Uterus (tissue), 4 donors: ENCODE data around the gene NT5C1A. TPM values are rescaled to one million over a fixed set of nuclear protein-coding genes. Genes with fewer than 3 reads are reported as not detected.

Experiments
- DNase-seq, 2 donors: peaks; one replicate each; pipeline ENCODE4 v3.0.0-alpha.2; 2019 to 2020
- H3K27ac ChIP-seq, 2 donors: fragments of 200-600 bp; sonication (generic); 1 replicate in 1 of 2; 2 replicates in 1 of 2; pipeline ENCODE4 v1.5.1; 2016 to 2018
- H3K27me3 ChIP-seq, 2 donors: fragments of 200-600 bp; sonication (generic); one replicate each; pipeline ENCODE4 v1.5.1; 2018 to 2019; ENCODE audit warnings: control low read depth in 1 of 2
- H3K36me3 ChIP-seq, 2 donors: fragments of 200-600 bp; sonication (generic); one replicate each; pipeline ENCODE4 v1.5.1; 2019; ENCODE audit warnings: control low read depth in 1 of 2
- H3K4me1 ChIP-seq, 2 donors: fragments of 200-600 bp; sonication (generic); one replicate each; pipeline ENCODE4 v1.5.1; 2018 to 2019; ENCODE audit warnings: control low read depth in 1 of 2
- H3K4me3 ChIP-seq, 2 donors: fragments of 200-600 bp; sonication (generic); 1 replicate in 1 of 2; 2 replicates in 1 of 2; pipeline ENCODE4 v1.5.1; 2018 to 2019; ENCODE audit warnings: mild to moderate bottlenecking in 1 of 2
- H3K9me3 ChIP-seq, 2 donors: fragments of 200-600 bp; sonication (generic); one replicate each; pipeline ENCODE4 v1.5.1; 2019; ENCODE audit warnings: control low read depth in 1 of 2
- POLR2A ChIP-seq, 2 donors: fragments of 450-650 bp; IDR thresholded peaks; one replicate each; pipeline ENCODE4 v1.6.1; 2016; ENCODE audit warnings: antibody characterized with exemption in 2 of 2, mild to moderate bottlenecking in 1 of 2, moderate library complexity in 1 of 2
- intact Hi-C: fragments of 100-400 bp; cut with DNase I; formaldehyde crosslinking; loops from one replicate; pipeline ENCODE4 v1.15.1; 2023; ENCODE audit warnings: low total_unique reads
- total RNA-seq, 4 donors: library from RNA; depleted of rRNA in 3 of 4; stranded (reverse); fragments of >200 nt in 3 of 4; gene quantifications; one replicate each; pipeline versions ENCODE4 v1.1.0 to v1.2.4, GENCODE V29; 2014 to 2023
- TF ChIP-seq, protein P1 (sequence below), 4 experiments: fragments of 200-600 bp in 2 of 4; fragments of 450-650 bp in 2 of 4; sonication (generic) in 2 of 4; IDR thresholded peaks; one replicate each; pipeline ENCODE4 v1.5.1; 2016 to 2019; ENCODE audit warnings: antibody characterized with exemption in 4 of 4, mild to moderate bottlenecking in 2 of 4, moderate library complexity in 1 of 4
- donor health status: DM: yes; HTN: yes; CAD: no.

NT5C1A gene
- total RNA-seq, 4 donors from 2014 or later = 1.1 to 1.8 TPM; not detected in 2

DNA sequence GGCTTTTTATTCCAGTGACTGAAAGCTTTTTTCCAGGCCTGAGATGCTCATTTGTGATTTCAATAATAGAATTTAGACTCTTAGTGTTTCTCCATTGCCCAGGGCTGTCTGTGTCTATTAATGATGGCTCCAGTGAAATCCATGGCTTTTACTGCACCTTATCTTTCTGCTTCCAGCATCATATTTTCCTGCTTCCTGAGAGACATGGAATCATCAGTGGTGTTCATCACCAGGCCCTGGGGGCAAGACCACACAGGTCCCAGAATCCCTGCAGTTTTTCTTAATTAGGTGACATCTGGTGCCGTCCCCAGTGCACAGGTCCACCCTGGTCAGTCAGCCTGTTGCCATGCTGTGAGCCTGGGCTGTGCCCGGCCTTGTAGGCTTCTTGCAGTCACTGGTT, 15.5 kb downstream of the NT5C1A start:
- DNase-seq = no peak
- intact Hi-C loops = no loop called here
- H3K9me3 ChIP-seq = no peaks in the 10 kb centered on the region

DNA sequence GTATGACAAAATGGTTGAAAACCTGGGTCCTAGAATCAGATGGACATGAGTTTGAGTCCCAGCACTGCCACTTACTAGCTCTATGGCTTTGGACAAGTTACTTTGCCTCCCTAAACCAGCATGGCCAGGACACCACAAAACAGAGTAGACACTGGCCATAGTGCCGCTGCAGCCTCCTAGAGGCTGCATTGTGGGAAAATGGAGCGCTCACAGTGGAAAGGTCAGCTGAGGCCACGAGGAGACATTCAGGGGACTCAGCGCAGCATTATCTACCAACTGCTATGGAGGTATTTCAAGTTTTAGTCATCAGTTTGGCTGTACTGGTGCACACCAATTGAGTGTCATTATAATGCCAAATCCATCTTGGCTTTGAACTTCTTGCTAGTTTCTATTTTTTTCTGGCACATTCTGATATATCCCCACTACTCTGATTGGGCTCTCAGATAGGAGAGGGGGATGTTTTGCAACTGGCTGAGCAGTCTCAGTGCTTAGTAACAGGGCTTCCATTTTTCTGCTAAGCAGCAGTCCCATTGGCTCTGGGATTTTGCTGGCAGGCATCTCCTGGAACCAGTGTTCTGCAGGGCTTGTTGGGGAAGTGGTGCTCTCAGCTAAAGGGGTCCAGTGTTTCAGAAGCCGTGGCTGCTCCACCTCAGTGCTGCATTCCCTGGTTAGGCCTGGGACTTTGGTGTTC, 16.2 kb downstream of the NT5C1A start:
- no peaks in the 10 kb centered on the region for H3K36me3 ChIP-seq
- no peak for DNase-seq
- intact Hi-C loops = no loop called here
- no peaks in the 10 kb centered on the region for H3K9me3 ChIP-seq
- no peak overlapping the region for H3K27ac ChIP-seq
- no peaks in the 10 kb centered on the region for H3K27me3 ChIP-seq
- no peak for TF ChIP-seq POLR2A (IDR thresholded peaks at IDR 0.05)
- TF ChIP-seq, protein P1, sequence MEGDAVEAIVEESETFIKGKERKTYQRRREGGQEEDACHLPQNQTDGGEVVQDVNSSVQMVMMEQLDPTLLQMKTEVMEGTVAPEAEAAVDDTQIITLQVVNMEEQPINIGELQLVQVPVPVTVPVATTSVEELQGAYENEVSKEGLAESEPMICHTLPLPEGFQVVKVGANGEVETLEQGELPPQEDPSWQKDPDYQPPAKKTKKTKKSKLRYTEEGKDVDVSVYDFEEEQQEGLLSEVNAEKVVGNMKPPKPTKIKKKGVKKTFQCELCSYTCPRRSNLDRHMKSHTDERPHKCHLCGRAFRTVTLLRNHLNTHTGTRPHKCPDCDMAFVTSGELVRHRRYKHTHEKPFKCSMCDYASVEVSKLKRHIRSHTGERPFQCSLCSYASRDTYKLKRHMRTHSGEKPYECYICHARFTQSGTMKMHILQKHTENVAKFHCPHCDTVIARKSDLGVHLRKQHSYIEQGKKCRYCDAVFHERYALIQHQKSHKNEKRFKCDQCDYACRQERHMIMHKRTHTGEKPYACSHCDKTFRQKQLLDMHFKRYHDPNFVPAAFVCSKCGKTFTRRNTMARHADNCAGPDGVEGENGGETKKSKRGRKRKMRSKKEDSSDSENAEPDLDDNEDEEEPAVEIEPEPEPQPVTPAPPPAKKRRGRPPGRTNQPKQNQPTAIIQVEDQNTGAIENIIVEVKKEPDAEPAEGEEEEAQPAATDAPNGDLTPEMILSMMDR (IDR thresholded peaks at IDR 0.05) = no peak
- H3K4me3 ChIP-seq = no peak overlapping the region
- H3K4me1 ChIP-seq = no peaks in the 10 kb centered on the region

More for the DNA sequence above, 15.5 kb downstream of the NT5C1A start:
- TF ChIP-seq, protein P1 (IDR thresholded peaks at IDR 0.05) = no peak
- TF ChIP-seq POLR2A (IDR thresholded peaks at IDR 0.05) = no peak
- Histone ChIP-seq H3K27ac (no peak overlapping the region), H3K36me3 (no peaks in the 10 kb centered on the region), H3K4me3 (no peak overlapping the region), H3K4me1 (no peaks in the 10 kb centered on the region), H3K27me3 (no peaks in the 10 kb centered on the region)

DNA sequence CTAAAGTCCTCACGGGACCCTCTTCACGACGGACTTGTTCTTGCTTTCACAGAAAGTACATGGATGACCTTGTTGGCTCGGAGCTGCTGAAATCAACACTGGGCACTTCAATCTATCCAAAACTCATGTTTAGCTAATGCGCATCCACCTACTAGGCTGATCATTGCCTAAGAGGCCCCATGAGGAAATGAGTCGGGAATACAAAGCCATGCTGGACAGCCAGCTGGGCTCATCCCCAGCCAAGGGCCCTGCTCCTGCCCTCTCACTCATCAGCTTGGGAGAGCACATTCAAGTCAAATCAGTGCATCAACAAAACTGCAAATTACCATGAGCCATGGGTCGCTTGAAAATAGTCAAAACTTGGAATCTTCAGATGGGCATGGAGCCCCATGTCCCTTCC, 17.6 kb downstream of the NT5C1A start:
- Histone ChIP-seq H3K9me3 (no peaks in the 10 kb centered on the region), H3K36me3 (no peaks in the 10 kb centered on the region), H3K27me3 (no peaks in the 10 kb centered on the region), H3K4me3 (no peak overlapping the region), H3K4me1 (no peaks in the 10 kb centered on the region), H3K27ac (no peak overlapping the region)
- DNase-seq = no peak
- TF ChIP-seq, protein P1 (IDR thresholded peaks at IDR 0.05) = no peak
- TF ChIP-seq POLR2A (IDR thresholded peaks at IDR 0.05) = no peak
- intact Hi-C loops = loop anchor here (5.0 kb wide), 1 partner anchor 47 kb away; no protein-coding TSS in a partner anchor

DNA sequence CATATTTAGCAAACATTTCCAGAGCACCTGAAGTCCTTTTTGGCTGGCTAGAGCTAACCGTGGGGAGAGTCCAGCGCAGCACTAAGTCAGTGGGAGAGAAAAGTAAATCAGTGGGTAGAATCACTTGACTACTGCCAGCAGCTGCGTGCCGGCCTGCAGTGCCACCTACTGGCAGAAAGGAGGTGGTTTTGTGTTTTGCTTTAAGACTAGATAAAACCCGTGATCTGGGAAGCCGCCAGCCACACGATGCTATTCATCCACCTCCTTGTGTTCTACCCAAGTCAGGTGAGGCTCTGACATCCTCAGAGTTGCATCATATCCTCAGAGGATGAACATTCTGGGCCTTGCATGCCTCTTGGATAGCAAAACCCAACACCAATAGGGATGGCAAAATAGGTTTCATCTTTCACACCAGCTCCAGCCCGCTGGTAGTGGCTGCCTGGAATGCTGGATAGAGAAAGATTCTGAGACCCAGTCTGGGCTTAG, 18.3 kb downstream of the NT5C1A start:
- Histone ChIP-seq H3K27ac (peak overlapping the region in 1 of 2 donors; percentile 38), H3K36me3 (no peaks in the 10 kb centered on the region), H3K9me3 (no peaks in the 10 kb centered on the region), H3K27me3 (no peaks in the 10 kb centered on the region), H3K4me3 (no peak overlapping the region), H3K4me1 (no peaks in the 10 kb centered on the region)
- DNase-seq = peak; percentile 86 to 88
- intact Hi-C loops = loop anchor here (5.0 kb wide), 1 partner anchor 46 kb away; no protein-coding TSS in a partner anchor
- TF ChIP-seq, protein P1 (IDR thresholded peaks at IDR 0.05) = peak; percentile 90 to 97 (median 94)
- TF ChIP-seq POLR2A (IDR thresholded peaks at IDR 0.05) = no peak

DNA sequence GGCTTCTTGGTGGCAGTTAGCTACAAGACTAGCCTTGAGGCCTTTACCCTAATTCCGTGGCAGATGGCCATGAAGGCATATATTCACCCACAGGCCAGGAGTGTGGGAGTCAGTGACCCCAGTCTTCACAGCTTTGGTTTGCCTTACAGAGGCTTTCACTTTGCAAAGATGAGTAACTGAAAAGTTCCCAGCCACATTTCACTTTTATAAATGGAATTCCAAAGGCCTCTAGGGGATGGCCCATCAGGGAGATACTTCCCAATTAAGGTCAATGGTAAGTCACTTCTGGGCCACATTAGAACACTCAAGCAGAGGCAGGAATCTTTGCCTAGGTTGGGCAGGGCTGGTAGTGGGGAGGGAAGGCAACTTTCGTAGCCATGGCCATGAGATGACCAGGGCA, 19.4 kb downstream of the NT5C1A start:
- Histone ChIP-seq H3K27ac (peak overlapping the region; percentile 38 to 46), H3K4me1 (peaks cover 0 to 7% of the 10 kb centered on the region in 2 donors), H3K4me3 (no peak overlapping the region), H3K9me3 (no peaks in the 10 kb centered on the region), H3K36me3 (no peaks in the 10 kb centered on the region), H3K27me3 (no peaks in the 10 kb centered on the region)
- no peak for TF ChIP-seq POLR2A (IDR thresholded peaks at IDR 0.05)
- TF ChIP-seq, protein P1 (IDR thresholded peaks at IDR 0.05) = no peak
- no peak for DNase-seq
- intact Hi-C loops = loop anchor here (5.0 kb wide), 1 partner anchor 45 kb away; no protein-coding TSS in a partner anchor
